Measurements from ENCODE around the gene LIMA1.
"Not testable (repeated sequence)": the region's sequence is repeated elsewhere in the genome, so short reads cannot be mapped to it uniquely, and the experiment has no call there.

Gene LIMA1

DNA sequence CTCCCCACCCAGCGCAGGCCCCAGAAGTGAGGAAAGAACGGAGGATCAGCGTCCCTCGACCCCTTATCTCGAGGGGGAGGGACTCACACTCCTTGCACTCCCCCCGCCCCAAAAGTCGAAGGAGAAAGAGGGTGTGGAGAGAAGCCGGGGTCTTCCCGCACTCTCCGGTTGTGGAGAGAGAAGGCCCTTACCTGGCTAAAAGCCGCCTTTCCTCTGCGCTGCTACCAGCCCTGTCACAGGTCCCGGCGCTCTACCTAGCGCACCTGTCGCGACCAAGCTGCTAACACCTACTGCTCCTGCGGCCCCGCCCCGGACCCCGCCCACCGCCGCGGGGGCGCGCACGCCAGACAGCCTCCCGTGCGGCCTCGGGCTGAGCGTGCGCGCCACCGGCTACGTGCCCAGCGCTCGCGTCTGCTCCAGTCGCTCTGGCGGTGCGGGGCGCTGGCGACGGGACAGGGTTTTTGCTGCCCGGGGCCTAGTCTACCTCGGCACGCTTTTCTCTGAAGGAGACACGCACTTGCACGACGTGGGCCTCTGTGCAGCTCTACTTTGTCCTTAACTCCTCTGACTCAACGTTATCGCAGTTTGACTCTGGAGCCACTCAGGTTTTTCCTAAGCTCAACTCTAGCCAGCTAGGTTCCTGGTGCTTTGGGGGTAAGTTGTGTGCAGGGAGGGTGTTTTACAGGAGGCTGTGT is at the start of gene LIMA1:
Gene LIMA1 (minus strand): TSS at position 292 of the 695 bp plus-strand sequence. CDS start 34,769 bp downstream, outside the sequence.
- peak; percentile 93 to 94 for DNase-seq
- TF ChIP-seq GATA1 (IDR thresholded peaks at IDR 0.05; ENCODE audit: low read depth, low read length) (no peak), POLR2A (IDR thresholded peaks at IDR 0.05; ENCODE audit: low read length) (peak; percentile 88)

DNA sequence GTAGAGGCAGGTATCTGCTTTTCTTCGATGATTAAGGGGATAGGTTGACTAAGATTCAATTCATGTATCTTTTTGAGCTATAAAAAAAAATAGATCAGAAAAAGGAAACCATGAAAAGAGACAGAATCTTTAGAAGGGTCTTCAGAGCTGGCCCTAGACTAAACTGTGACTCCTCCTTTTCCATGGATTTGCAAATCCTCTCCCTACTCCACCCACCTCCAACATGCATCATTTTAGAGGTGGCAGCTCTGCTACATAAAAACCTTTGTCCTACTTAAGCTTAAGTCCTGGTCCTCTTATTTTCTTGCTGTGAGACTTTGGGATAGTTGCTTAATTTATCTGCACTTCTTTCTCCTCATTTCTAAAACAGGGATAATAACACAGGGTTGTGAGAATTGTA is 48.4 kb upstream of the LIMA1 start:
- no peak for TF ChIP-seq GATA1 (IDR thresholded peaks at IDR 0.05; ENCODE audit: low read depth, low read length)
- no peak for DNase-seq

DNA sequence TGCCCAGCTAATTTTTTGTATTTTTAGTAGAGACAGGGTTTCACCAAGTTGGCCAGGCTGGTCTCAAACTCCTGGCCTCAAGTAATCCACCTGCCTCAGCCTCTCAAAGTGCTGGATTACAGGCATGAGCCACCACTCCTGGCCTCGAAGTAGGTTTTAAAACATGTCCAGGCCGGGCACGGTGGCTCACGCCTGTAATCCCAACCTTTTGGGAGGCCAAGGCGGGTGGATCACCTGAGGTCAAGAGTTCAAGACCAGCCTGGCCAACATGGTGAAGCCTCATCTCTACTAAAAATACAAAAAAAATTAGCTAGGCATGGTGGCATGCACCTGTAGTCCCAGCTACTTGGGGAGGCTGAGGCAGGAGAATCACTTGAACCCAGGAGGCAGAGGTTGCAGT is 45.3 kb upstream of the LIMA1 start:
- DNase-seq, result not testable (repeated sequence)

DNA sequence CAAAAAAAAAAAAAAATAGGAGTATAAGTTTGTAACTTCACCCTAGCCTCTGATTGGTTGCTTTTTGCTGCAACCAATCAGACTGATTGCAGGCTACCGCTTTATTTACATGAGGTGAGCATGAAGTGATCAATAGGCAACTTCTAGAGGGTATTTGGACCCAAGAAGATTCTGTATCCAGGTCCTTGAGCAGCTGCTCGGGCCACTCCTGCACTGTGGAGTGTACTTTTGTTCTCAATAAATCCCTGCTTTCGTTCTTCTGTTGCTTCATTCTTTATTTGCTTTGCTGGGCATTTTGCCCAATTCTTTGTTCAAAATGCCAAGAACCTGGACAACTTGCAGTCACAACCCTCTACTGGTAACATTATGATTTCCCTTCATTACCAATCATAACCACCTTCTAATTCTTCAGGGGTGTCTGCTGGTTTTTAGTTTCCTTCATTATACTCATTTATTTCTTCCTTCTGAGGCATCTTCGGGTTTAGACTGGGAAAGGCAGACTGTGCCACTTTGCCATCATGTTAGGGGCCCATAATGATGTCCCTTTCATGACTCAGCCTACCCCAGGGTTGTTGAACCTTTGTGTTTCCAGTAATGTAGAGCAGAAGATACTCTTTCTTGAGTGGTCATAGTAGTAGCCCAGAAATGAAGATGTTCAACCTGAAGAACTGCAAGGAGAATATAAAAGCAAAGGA is 43.4 kb upstream of the LIMA1 start:
- no peak for DNase-seq
- TF ChIP-seq POLR2A (IDR thresholded peaks at IDR 0.05; ENCODE audit: low read length) (no peak), GATA1 (IDR thresholded peaks at IDR 0.05; ENCODE audit: low read depth, low read length) (no peak)

DNA sequence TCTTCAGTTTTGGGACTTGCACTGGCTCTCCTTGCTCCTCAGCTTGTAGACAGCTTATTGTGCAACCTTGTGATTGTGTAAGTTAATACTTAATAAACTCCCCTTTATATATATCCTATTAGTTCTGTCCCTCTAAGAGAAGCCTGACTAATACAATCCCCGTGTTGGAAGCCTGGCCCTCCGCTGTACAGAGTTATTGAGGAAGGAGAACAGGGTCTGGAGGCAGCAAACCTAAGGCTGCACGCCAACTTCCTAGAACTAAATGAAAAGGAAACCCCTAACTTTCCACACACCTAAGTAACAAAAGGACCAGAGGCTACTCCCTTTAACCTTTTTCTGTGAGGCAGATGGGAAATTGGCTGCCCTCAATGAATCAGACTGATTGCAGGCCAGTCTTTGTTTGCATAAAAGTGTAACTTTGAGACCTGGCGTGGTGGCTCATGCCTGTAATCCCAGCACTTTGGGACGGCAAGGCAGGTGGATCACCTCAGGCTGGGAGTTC is 42.6 kb upstream of the LIMA1 start:
- TF ChIP-seq GATA1 (IDR thresholded peaks at IDR 0.05; ENCODE audit: low read depth, low read length), result no peak
- no peak for TF ChIP-seq POLR2A (IDR thresholded peaks at IDR 0.05; ENCODE audit: low read length)
- DNase-seq, result no peak

- not testable (repeated sequence) for DNase-seq
Observed at GRCh38 chr12:50324770-50325169, 41.5 kb upstream of the LIMA1 start.

- DNase-seq, result not testable (repeated sequence)
Observed at GRCh38 chr12:50324077-50324476, 40.8 kb upstream of the LIMA1 start.

- TF ChIP-seq GATA1 (IDR thresholded peaks at IDR 0.05; ENCODE audit: low read depth, low read length) (no peak), POLR2A (IDR thresholded peaks at IDR 0.05; ENCODE audit: low read length) (no peak)
- no peak for DNase-seq
Observed at GRCh38 chr12:50322206-50322605, 38.9 kb upstream of the LIMA1 start.

- DNase-seq, result no peak
- TF ChIP-seq GATA1 (IDR thresholded peaks at IDR 0.05; ENCODE audit: low read depth, low read length) (no peak), POLR2A (IDR thresholded peaks at IDR 0.05; ENCODE audit: low read length) (no peak)
Observed at GRCh38 chr12:50317203-50317602, 33.9 kb upstream of the LIMA1 start.

DNA sequence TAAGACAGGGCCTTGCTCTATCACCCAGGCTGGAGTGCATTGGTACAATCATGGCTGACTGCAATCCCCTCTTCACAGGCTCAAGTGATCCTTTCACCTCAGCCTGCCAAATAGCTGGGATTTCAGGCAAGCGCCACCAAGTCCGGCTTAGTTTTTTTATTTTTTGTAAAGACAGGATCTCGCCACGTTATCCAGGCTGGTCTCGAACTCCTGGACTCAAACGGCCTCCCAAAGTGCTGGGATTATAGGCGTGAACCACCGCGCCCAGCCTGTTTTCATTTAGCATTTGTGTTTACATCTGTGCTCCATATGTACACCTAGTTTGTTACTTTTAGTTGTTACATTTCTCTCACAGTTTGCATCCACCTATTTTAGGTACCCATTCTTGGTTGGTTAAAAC is 32.5 kb upstream of the LIMA1 start:
- no peak for DNase-seq
- TF ChIP-seq GATA1 (IDR thresholded peaks at IDR 0.05; ENCODE audit: low read depth, low read length) (no peak), POLR2A (IDR thresholded peaks at IDR 0.05; ENCODE audit: low read length) (no peak)

- TF ChIP-seq POLR2A (IDR thresholded peaks at IDR 0.05; ENCODE audit: low read length), result no peak
- TF ChIP-seq GATA1 (IDR thresholded peaks at IDR 0.05; ENCODE audit: low read depth, low read length), result no peak
- DNase-seq, result peak; percentile 17 to 52
Observed at GRCh38 chr12:50314636-50315312, 31.5 kb upstream of the LIMA1 start.

- not testable (repeated sequence) for DNase-seq
Observed at GRCh38 chr12:50313971-50314370, 30.7 kb upstream of the LIMA1 start.

DNA sequence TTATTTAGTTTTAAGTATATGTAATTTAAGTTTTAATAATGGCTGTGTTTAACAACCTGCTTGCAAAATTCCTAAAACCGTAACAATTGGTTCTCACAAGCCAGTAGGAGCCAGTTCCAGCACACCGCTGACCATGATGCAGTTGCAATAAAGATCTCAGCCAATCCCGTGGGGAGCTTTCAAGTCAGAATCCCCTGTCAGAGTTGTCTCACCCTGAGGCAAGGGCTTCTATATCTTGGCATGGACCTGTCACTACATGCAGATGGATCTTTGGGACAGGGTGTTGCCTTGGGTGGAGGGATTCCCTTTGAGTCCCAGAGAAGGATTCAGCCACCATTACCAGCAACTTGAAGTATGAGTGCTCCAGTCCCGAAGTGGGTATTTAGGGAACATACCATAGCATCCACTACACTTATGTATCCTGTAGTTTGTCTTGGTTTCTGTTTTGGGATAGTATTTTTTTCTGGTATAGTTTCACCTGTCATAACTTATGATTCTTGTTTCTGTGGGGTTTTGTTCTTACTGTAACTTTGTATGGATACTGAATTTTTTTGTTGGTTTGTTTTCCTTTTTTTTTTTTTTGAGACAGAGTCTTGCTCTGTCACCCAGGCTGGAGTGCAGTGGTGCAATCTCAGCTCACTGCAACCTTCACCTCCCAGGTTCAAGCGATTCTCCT is 30.1 kb upstream of the LIMA1 start:
- DNase-seq, result no peak
- no peak for TF ChIP-seq GATA1 (IDR thresholded peaks at IDR 0.05; ENCODE audit: low read depth, low read length)
- no peak for TF ChIP-seq POLR2A (IDR thresholded peaks at IDR 0.05; ENCODE audit: low read length)

- DNase-seq, result not testable (repeated sequence)
Observed at GRCh38 chr12:50311858-50312609, 28.7 kb upstream of the LIMA1 start.

Data from erythroblast (primary cell).